ENCODE results near the gene AJM1.

GRCh38 chr9:136854842-136855460 is 12.7 kb downstream of the AJM1 start:
- TF ChIP-seq CTCF (IDR thresholded peaks at IDR 0.05) (no peak), POLR2A (IDR thresholded peaks at IDR 0.05) (no peak)

Data from esophagus squamous epithelium (tissue), 4 donors.